NCI-H2227 (cell line): ENCODE results near the gene ZNF625.
"Not testable (repeated sequence)": the region's sequence is repeated elsewhere in the genome, so short reads cannot be mapped to it uniquely, and the experiment has no call there.

Experiments used
- DNase-seq: peaks from one replicate; lab custom pipeline; 2025; ENCODE audit not compliant: unreplicated experiment; lab: John Stamatoyannopoulos, UW

Gene ZNF625

DNA sequence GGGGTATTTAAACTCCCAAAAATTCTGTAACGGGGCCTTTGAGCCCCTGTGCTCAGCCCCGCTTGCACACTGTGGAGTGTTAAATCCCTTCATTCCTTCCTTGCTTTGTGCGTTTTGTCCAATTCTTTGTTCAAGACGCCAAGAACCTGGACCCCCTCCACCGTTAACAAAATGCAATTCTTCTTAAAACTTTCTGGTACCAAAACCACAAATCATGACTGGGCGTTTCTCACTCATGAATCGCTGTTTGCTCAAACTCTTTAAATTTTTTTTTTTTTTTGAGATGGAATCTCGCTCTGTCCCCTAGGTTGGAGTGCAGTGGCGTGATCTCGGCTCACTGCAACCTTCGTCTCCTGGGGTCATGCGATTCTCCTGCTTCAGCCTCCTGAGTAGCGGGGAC is 17.3 kb downstream of the ZNF625 start:
- no peak for DNase-seq

DNA sequence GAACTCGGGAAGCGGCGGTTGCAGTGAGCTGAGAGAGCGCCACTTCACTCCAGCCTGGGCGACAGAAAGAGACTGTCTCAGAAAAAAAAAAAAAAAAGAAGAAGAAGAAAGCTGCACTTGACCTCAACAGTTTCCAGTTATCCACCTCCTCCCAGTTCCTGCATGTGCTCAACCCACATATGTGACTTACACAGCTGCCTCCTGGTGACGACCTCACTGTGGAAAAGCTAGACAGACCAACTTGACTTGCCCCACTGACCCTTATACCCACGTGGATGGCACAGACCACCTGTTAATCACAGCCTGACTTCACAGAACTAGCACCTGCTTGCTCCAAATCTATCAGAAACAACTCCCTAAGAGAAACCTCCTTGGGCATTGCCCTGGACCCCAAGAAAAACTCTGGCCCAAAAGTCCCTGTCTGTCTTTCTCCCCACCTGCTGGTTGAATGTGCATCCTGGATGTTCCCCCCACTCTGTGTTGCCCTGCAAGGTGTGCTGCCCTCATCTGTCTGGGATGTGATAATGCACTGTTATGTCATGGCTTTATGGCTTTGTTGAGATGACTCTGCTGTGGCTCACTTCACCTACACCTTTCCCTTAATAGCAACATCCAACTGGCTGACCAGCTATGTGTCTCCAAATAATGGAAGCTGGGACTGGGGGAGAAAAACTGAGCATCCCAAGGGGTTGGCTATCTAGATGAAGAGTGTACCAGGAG is 19.2 kb downstream of the ZNF625 start:
- no peak for DNase-seq

DNA sequence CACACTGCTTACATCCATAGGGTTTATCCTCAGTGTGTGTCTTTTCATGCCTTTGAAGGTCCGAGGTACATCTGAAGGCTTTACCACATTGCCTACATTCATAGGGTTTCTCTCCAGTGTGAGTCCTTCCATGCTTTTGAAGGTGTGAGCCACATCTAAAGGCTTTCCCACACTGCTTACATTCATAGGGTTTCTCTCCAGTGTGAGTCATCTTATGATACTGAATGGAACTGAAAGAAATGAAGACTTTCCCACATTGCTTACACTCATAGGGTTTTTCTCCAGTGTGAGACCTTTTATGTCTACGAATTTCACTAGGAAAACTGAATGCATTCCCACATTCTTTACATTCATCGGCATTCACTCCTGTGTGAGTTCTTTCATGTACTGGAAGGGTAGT is 23.5 kb downstream of the ZNF625 start:
- no peak for DNase-seq

DNA sequence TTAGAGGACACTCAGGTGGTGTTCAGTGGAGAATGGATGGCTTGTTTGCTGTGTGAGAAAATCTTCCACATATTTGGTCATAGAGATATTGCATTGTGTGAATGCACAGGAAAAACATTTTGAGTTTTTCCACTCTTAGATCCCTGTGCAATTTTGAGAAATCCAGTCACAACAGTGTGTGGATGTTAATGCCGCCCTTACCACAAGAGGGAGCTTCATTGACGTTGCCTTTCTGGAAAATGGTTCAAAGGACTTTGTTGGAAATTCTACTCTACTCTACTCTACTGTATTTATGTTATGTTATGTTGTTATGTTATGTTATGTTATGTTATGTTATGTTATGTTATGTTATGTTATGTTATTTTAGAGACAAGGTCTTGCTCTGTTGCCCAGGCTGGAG is 29.8 kb downstream of the ZNF625 start:
- no peak for DNase-seq

DNA sequence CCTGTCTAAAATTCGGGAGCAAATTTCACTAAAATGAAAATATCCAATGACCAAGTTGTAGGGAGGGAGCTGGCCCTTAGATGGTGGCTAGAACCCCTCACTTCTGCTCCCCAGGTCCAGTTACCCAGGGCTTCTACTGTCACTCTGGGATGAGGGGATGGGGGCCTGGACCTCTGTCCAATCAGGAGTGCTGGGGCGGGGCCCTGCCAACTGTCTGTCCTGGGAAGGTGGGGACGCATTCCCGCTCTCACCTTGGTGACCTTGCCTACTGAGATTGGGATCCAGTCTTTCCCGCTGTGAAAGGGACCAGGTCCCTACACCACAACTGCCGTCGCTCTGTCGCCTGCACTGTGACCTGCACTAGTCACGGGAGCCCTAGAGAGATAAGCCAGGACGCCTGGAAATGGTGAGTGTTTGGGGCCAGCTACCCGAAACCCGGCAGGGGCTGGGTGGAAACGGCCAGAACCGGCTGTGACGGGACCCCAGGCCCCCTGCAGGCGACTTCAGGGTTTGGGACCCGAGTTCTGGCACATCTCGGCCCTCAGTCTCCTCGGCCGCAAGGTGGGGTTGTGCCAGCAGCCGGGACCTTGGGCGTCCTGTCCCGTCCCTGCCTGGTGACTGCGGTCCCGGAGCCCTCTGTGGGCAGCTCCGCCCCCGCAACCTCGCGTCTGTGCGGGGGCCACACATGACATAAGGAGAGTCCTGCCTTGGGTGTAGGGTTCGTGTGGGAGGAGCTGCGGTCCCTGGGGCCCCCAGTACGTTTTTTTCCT is 39.1 kb downstream of the ZNF625 start:
- no peak for DNase-seq

DNA sequence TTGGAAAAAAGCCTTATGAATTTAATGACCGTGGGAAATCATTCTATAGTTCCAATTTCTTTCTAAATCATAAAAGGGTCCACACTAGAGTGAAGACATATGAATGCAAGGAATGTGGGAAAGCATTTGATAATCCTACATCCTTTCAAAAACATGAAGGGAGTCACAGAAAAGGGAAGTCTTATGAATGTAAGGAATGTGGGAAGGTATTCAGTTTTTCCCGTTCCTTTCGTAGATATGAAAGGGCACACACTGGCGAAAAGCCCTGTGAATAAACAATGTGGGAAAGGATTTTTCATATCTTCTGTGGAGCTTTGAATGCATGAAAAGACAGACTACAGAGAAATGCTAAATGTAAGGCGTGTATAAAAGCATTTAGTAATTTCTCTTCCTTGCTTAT is 43.4 kb downstream of the ZNF625 start:
- DNase-seq = no peak

DNA sequence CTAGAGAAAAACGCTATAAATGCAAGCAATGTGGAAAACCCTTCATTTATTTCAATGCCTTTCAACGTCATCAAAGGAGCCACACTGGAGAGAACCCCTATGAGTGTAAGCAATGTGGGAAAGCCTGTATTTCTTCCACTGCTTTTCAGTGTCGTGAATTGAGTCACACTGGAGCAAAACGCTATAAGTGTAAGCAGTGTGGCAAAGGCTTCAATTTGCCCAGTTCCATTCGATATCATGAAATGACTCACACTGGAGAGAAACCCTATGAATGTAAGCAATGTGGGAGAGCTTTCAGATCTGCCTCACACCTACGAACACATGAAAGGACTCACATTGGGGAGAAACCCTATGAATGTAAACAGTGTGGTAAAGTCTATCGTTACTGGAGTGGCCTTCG is 43.8 kb downstream of the ZNF625 start:
- no peak for DNase-seq

DNA sequence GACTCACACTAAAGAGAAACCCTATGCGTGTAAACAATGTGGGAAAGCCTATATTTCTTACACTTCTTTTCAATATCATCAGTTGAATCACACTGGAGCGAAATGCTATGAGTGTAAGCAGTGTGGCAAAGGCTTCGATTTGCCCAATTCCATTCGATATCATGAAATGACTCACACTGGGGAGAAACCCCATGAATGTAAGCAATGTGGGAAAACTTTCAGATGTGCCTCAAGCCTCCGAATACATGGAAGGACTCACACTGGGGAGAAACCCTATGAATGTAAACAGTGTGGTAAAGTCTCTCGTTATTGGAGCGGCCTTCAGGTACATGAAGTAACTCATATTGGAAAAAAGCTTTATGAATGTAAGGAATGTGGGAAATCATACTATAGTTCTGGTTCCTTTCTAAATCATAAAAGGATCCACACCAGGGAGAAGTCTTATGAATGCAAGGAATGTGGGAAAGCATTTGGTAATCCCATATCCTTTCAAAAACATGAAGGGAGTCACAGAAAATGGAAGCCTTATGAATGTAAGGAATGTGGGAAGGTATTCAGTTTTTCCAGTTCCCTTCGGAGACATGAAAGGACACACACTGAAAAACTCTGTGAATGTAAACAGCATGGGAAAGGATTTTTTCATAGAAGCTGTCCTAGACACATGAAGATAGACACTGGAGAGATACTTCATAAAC is 44.4 kb downstream of the ZNF625 start:
- DNase-seq = no peak

DNA sequence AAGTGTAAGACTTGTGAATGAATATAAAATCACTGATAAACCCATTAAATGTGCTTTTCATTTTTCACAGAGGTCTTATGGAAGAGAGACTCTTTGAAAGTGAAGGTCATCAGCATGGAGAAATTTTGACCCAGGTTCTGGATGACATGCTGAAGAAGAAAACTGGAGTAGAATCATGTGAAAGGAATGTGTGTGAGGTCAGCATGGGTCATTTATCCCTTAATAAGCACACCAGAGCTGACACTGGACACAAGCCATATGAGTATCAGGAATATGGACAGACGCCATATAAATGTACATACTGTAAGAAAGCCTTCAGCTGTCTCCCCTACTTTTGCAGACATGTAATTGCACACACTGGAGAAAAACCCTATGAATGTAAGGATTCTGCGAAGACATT is 45.4 kb downstream of the ZNF625 start:
- DNase-seq = no peak

DNA sequence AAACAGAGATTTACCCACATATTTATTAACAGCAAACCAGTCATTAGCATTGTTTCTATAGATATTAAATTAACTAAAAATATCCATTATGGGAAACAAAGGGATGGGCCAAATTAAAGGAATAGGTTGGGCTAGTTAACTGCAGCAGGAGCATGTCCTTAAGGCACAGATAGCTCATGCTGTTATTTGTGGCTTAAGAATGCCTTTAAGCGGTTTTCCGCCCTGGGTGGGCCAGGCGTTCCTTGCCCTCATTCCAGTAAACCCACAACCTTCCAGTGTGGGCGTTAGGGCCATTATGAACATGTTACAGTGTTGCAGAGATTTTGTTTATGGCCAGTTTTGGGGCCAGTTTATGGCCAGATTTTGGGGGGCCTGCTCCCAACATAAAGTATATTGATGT is 52.6 kb downstream of the ZNF625 start:
- not testable (repeated sequence) for DNase-seq

DNA sequence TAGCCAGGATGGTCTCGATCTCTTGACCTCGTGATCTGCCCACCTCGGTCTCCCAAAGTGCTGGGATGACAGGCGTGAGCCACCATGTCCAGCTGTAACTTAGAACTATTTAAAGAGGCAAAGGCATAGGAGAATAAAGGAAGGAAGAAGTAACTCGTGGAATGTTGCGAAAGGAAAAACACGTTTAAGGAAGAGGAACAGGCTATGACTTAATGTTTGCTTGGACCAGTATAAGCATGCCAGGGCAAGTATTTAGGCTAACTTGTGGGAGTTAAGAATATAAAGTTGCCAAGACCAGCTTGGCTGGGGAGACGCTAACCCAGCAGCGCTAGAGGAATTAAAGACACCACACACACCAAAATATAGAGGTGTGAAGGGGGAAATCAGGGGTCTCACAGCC is 58.5 kb downstream of the ZNF625 start:
- no peak for DNase-seq

DNA sequence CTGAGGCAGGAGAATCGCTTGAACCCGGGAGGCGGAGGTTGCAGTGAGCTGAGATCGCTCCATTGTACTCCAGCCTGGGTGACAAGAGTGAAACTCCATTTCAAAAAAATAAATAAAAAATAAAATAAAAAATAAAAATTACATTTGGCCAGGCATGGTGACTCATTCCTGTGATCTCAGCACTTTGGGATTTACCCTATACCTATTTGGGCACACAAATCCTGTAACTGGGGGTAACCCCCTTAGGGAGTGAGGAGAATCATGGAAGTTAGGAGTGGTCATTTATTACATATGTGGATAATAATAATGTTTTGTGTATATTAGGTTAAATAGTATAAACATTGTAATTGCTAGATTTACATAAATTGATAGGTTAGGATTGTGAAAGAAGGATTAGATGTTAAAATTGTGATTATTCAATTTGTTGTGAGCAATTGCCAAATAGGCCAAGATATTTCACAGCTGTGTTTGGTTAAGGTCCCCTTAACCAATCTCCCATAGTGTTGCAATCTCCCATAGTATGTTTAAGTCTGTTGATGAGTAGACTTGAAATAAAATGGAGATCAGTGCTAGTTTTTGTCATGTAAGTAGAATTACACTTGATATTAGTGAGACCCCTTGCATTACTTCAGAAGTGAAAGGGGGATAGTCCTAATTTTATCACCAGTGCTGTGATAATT is 61.3 kb downstream of the ZNF625 start:
- no peak for DNase-seq
